H9 (cell line): Measurements from ENCODE around the gene SYNE2. TPM values are rescaled to one million over a fixed set of nuclear protein-coding genes. Genes with fewer than 3 reads are reported as not detected.

Experiments used
- DNase-seq: peaks from one replicate; pipeline ENCODE4 v3.0.0-alpha.2; 2017
- H2AFZ ChIP-seq: one replicate; pipeline ENCODE4 v1.6.1; 2013; ENCODE audit warnings: mild to moderate bottlenecking, low read length, control low read depth, moderate library complexity
- H2AK5ac ChIP-seq: 2 replicates; pipeline ENCODE4 v1.6.1; 2013; ENCODE audit warnings: low read length, control low read depth, mixed read lengths; ENCODE audit not compliant: insufficient read length
- H2BK120ac ChIP-seq: one replicate; pipeline ENCODE4 v1.6.1; 2013; ENCODE audit warnings: low read depth, mild to moderate bottlenecking, low read length, control low read depth, inconsistent platforms; ENCODE audit not compliant: poor library complexity, severe bottlenecking
- H2BK12ac ChIP-seq: 2 replicates; pipeline ENCODE4 v1.6.1; 2013; ENCODE audit warnings: low read length, control low read depth, mixed read lengths, low read depth; ENCODE audit not compliant: insufficient read length
- H2BK15ac ChIP-seq: 2 replicates; pipeline ENCODE4 v1.6.1; 2013; ENCODE audit warnings: low read depth, low read length, control low read depth
- H2BK20ac ChIP-seq: one replicate; pipeline ENCODE4 v1.6.1; 2013; ENCODE audit warnings: low read depth, mild to moderate bottlenecking, low read length, control low read depth, inconsistent platforms; ENCODE audit not compliant: poor library complexity, severe bottlenecking
- H2BK5ac ChIP-seq: 2 replicates; pipeline ENCODE4 v1.6.1; 2013; ENCODE audit warnings: low read length, control low read depth, mixed read lengths; ENCODE audit not compliant: insufficient read length
- H3K14ac ChIP-seq: 2 replicates; pipeline ENCODE4 v1.6.1; 2013; ENCODE audit warnings: low read length, control low read depth; ENCODE audit not compliant: insufficient read depth
- H3K18ac ChIP-seq: 2 replicates; pipeline ENCODE4 v1.6.1; 2013; ENCODE audit warnings: low read depth, mild to moderate bottlenecking, mixed read lengths, low read length, control low read depth; ENCODE audit not compliant: insufficient read length
- H3K23ac ChIP-seq: 2 replicates; pipeline ENCODE4 v1.6.1; 2013; ENCODE audit warnings: low read length, control low read depth, mixed read lengths, low read depth; ENCODE audit not compliant: insufficient read length
- H3K23me2 ChIP-seq: 2 replicates; pipeline ENCODE4 v1.6.1; 2013; ENCODE audit warnings: low read depth, mild to moderate bottlenecking, mixed read lengths, low read length, control low read depth; ENCODE audit not compliant: insufficient read length, poor library complexity, severe bottlenecking
- H3K27ac ChIP-seq: 2 replicates; pipeline ENCODE4 v1.5.1; 2013; ENCODE audit warnings: low read length, control low read depth, mixed read lengths, low read depth; ENCODE audit not compliant: insufficient read length
- H3K27me3 ChIP-seq: 2 replicates; pipeline ENCODE4 v1.6.1; 2013; ENCODE audit warnings: low read length, control low read depth, inconsistent platforms; ENCODE audit not compliant: insufficient read depth
- H3K4ac ChIP-seq: 2 replicates; pipeline ENCODE4 v1.6.1; 2013; ENCODE audit warnings: low read depth, mild to moderate bottlenecking, control low read depth, inconsistent platforms, low read length, moderate library complexity
- H3K4me1 ChIP-seq: 2 replicates; pipeline ENCODE4 v1.6.1; 2013; ENCODE audit warnings: low read length, control low read depth, inconsistent platforms; ENCODE audit not compliant: insufficient read depth
- H3K4me2 ChIP-seq: 2 replicates; pipeline ENCODE4 v1.6.1; 2013; ENCODE audit warnings: low read length, control low read depth, mixed read lengths; ENCODE audit not compliant: insufficient read length, insufficient read depth
- H3K56ac ChIP-seq: 2 replicates; pipeline ENCODE4 v1.6.1; 2013; ENCODE audit warnings: low read depth, mild to moderate bottlenecking, mixed read lengths, low read length, control low read depth; ENCODE audit not compliant: insufficient read length
- H3K79me1 ChIP-seq: 2 replicates; pipeline ENCODE4 v1.6.1; 2013; ENCODE audit warnings: low read depth, mild to moderate bottlenecking, moderate library complexity, low read length, control low read depth, inconsistent platforms; ENCODE audit not compliant: insufficient read depth, poor library complexity, severe bottlenecking
- H3K79me2 ChIP-seq: 2 replicates; pipeline ENCODE4 v1.6.1; 2013; ENCODE audit warnings: low read length, control low read depth, inconsistent platforms; ENCODE audit not compliant: insufficient read depth
- H3K9ac ChIP-seq: 2 replicates; pipeline ENCODE4 v1.6.1; 2013; ENCODE audit warnings: low read length, control low read depth, mixed read lengths; ENCODE audit not compliant: insufficient read length; ENCODE audit errors: extremely low read depth
- H3K9me3 ChIP-seq: one replicate; pipeline ENCODE4 v1.6.1; 2013; ENCODE audit warnings: low read depth, low read length, inconsistent platforms; ENCODE audit not compliant: control insufficient read depth
- H3T11ph ChIP-seq: one replicate; pipeline ENCODE4 v1.6.1; 2013; ENCODE audit warnings: mild to moderate bottlenecking, low read length, control low read depth, inconsistent platforms
- H4K20me1 ChIP-seq: one replicate; pipeline ENCODE4 v1.6.1; 2013; ENCODE audit not compliant: control insufficient read depth, insufficient read length, insufficient read depth
- H4K5ac ChIP-seq: 2 replicates; pipeline ENCODE4 v1.6.1; 2013; ENCODE audit warnings: low read depth, mild to moderate bottlenecking, mixed read lengths, low read length, control low read depth; ENCODE audit not compliant: insufficient read length
- H4K8ac ChIP-seq: replicated peaks from 2 replicates; pipeline ENCODE4 v1.6.1; 2013; ENCODE audit warnings: low read length, control low read depth, mixed read lengths, low read depth; ENCODE audit not compliant: insufficient read length
- H4K91ac ChIP-seq: 2 replicates; pipeline ENCODE4 v1.6.1; 2013; ENCODE audit warnings: low read depth, mild to moderate bottlenecking, moderate library complexity, mixed read lengths, low read length, control low read depth; ENCODE audit not compliant: insufficient read length
- H3K27ac Mint-ChIP-seq, 3 experiments: 2 replicates in 2 of 3; 3 replicates in 1 of 3; pipeline ENCODE4 v1.8.0; 2020 to 2021; ENCODE audit warnings: mixed read lengths in 3 of 3, mild to moderate bottlenecking in 1 of 3, moderate library complexity in 1 of 3
- H3K27me3 Mint-ChIP-seq: 2 replicates; pipeline ENCODE4 v1.8.0; 2021; ENCODE audit warnings: low read depth, mild to moderate bottlenecking, moderate library complexity, mixed read lengths
- H3K36me3 Mint-ChIP-seq, 3 experiments: 2 replicates in 2 of 3; 3 replicates in 1 of 3; pipeline ENCODE4 v1.8.0; 2020 to 2021; ENCODE audit warnings: low read depth in 3 of 3, mixed read lengths in 3 of 3; ENCODE audit not compliant: insufficient read depth in 1 of 3
- H3K4me1 Mint-ChIP-seq, 2 experiments: 2 replicates each; pipeline ENCODE4 v1.8.0; 2020; ENCODE audit warnings: mixed read lengths in 2 of 2
- H3K4me3 Mint-ChIP-seq, 2 experiments: 2 replicates in 1 of 2; 3 replicates in 1 of 2; pipeline ENCODE4 v1.8.0; 2020 to 2021; ENCODE audit warnings: mild to moderate bottlenecking in 2 of 2, mixed read lengths in 2 of 2, moderate library complexity in 1 of 2
- H3K9me3 Mint-ChIP-seq, 2 experiments: 2 replicates in 1 of 2; 3 replicates in 1 of 2; pipeline ENCODE4 v1.8.0; 2020; ENCODE audit warnings: mild to moderate bottlenecking in 2 of 2, mixed read lengths in 2 of 2, moderate library complexity in 1 of 2
- CTCF ChIP-seq: fragments of 200-600 bp; sonication (generic); conservative IDR thresholded peaks from 3 replicates; pipeline ENCODE4 v1.8.0; 2021; ENCODE audit warnings: antibody characterized with exemption, mild to moderate bottlenecking
- WGBS: extraction: QIAGEN DNeasy Blood & Tissue Kit; methylation state at CpG from one replicate; pipeline ENCODE4 v1.1.7; 2013; ENCODE audit warnings: missing lambda C conversion rate, low lambda C conversion rate, mixed read lengths; ENCODE audit not compliant: insufficient read length; ENCODE audit errors: extremely low coverage; 5-methylcytosine and 5-hydroxymethylcytosine counted together
- total RNA-seq: library from RNA; stranded (reverse); gene quantifications from 2 replicates; pipeline ENCODE4 v1.2.1, GENCODE V29; 2021

The SYNE2 gene
- total RNA-seq, 1 experiment from 2014 or later = 43.3 TPM

DNA sequence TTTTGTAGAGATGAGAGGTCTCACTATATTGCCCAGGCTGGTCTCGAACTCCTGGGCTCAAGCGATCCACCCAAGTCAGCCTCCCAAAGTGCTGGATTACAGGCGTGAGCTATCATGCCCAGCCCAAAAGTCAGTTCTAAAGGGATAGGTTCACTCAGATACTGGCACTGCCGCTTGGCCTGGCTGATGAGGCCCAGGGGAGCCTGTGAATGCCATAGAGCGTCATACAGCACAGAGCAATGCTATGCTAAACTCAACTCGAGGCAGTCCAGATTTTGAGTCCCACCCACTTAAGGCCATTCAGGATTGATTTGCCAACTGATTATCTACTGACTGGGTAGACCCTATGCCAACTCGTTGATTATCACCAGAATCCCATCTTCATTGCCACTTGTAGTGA, 262.0 kb downstream of the SYNE2 start:
- peak overlapping the region; percentile 43 to 62 (median 50); a peak in 3 of 7 replicates for H3K27ac Mint-ChIP-seq
- H2BK15ac ChIP-seq = no peak overlapping the region
- H2BK12ac ChIP-seq = no peak overlapping the region
- DNase-seq = no peak
- H4K8ac ChIP-seq = no peak overlapping the region
- H3K79me2 ChIP-seq = no peaks in the 10 kb centered on the region
- H3K27me3 Mint-ChIP-seq = no peaks in the 10 kb centered on the region
- no peak overlapping the region for H3K4me3 Mint-ChIP-seq
- no peak overlapping the region for H3K9ac ChIP-seq
- H3K4ac ChIP-seq = no peak overlapping the region
- H2AFZ ChIP-seq = no peak overlapping the region
- no peaks in the 10 kb centered on the region for H3K79me1 ChIP-seq
- H3K9me3 ChIP-seq = no peaks in the 10 kb centered on the region
- no peak overlapping the region; the same call in 1 of the 2 replicates for H3K14ac ChIP-seq
- H3K9me3 Mint-ChIP-seq = no peaks in the 10 kb centered on the region
- H2AK5ac ChIP-seq = no peak overlapping the region
- H4K20me1 ChIP-seq = no peaks in the 10 kb centered on the region
- no peak overlapping the region for H3K27ac ChIP-seq
- no peaks in the 10 kb centered on the region for H3K23me2 ChIP-seq
- peaks cover 8 to 14% of the 10 kb centered on the region in 2 experiments for H3K4me1 Mint-ChIP-seq
- no peak overlapping the region for H3K4me2 ChIP-seq
- no peak overlapping the region for H3T11ph ChIP-seq
- no peak overlapping the region for H2BK5ac ChIP-seq
- H3K27me3 ChIP-seq = no peaks in the 10 kb centered on the region
- peaks cover 2% of the 10 kb centered on the region; the same call in 1 of the 2 replicates for H3K4me1 ChIP-seq
- no peak for TF ChIP-seq CTCF
- peaks cover 0 to 13% (median 6%) of the 10 kb centered on the region in 3 experiments; a peak in 3 of 7 replicates for H3K36me3 Mint-ChIP-seq
- H3K23ac ChIP-seq = no peak overlapping the region
- no peak overlapping the region for H3K18ac ChIP-seq
- H2BK120ac ChIP-seq = no peak overlapping the region
- no peak overlapping the region for H4K91ac ChIP-seq
- no peak overlapping the region for H2BK20ac ChIP-seq
- no peak overlapping the region for H3K56ac ChIP-seq
- H4K5ac ChIP-seq = no peak overlapping the region
- no CpG with 5 or more reads among the region's 7 CpGs for WGBS
